ENCODE data around the gene UGT8.

The UGT8 gene

GRCh38 chr4:114595921-114596320 is 2.7 kb upstream of the UGT8 start:
- in situ Hi-C loops (cut with MboI; ENCODE audit: low pct_unique_long_range_greater_than_20kb, low sequenced_read_pairs, unreplicated experiment): no loop called here

GRCh38 chr4:114597410-114598115 is 1.0 kb upstream of the UGT8 start:
- no peak for TF ChIP-seq CTCF (IDR thresholded peaks at IDR 0.05; ENCODE audit: extremely low read depth, insufficient read depth, missing control alignments)
- in situ Hi-C loops (cut with MboI; ENCODE audit: low pct_unique_long_range_greater_than_20kb, low sequenced_read_pairs, unreplicated experiment): no loop called here
- no peak for DNase-seq (ENCODE audit: low spot score)

More at GRCh38 chr4:114595921-114596320, 2.7 kb upstream of the UGT8 start:
- no peak for DNase-seq (ENCODE audit: low spot score)
- no peak for TF ChIP-seq CTCF (IDR thresholded peaks at IDR 0.05; ENCODE audit: extremely low read depth, insufficient read depth, missing control alignments)

GRCh38 chr4:114599231-114599902 is 760 bp downstream of the UGT8 start:
- no peak for TF ChIP-seq CTCF (IDR thresholded peaks at IDR 0.05; ENCODE audit: extremely low read depth, insufficient read depth, missing control alignments)
- no peak for DNase-seq (ENCODE audit: low spot score)
- in situ Hi-C loops (cut with MboI; ENCODE audit: low pct_unique_long_range_greater_than_20kb, low sequenced_read_pairs, unreplicated experiment): no loop called here

GRCh38 chr4:114599903-114600552 is 1.4 kb downstream of the UGT8 start:
- in situ Hi-C loops (cut with MboI; ENCODE audit: low pct_unique_long_range_greater_than_20kb, low sequenced_read_pairs, unreplicated experiment): no loop called here
- TF ChIP-seq CTCF (IDR thresholded peaks at IDR 0.05; ENCODE audit: extremely low read depth, insufficient read depth, missing control alignments): no peak
- DNase-seq (ENCODE audit: low spot score): no peak

- in situ Hi-C loops (cut with MboI; ENCODE audit: low pct_unique_long_range_greater_than_20kb, low sequenced_read_pairs, unreplicated experiment): no loop called here
- TF ChIP-seq CTCF (IDR thresholded peaks at IDR 0.05; ENCODE audit: extremely low read depth, insufficient read depth, missing control alignments): no peak
- no peak for DNase-seq (ENCODE audit: low spot score)
Observed at GRCh38 chr4:114600672-114601071, 2.1 kb downstream of the UGT8 start.

GRCh38 chr4:114601304-114602052 is 2.9 kb downstream of the UGT8 start:
- in situ Hi-C loops (cut with MboI; ENCODE audit: low pct_unique_long_range_greater_than_20kb, low sequenced_read_pairs, unreplicated experiment): no loop called here

More at GRCh38 chr4:114601304-114602052, 2.9 kb downstream of the UGT8 start:
- no peak for TF ChIP-seq CTCF (IDR thresholded peaks at IDR 0.05; ENCODE audit: extremely low read depth, insufficient read depth, missing control alignments)
- DNase-seq (ENCODE audit: low spot score): peak; percentile 39

All from GM13977 (cell line).